CD4-positive, alpha-beta T cell treated with Interferon gamma for 1 hour (primary cell): ENCODE data around the gene CEP20.
"Not testable (repeated sequence)": the region's sequence is repeated elsewhere in the genome, so short reads cannot be mapped to it uniquely, and the experiment has no call there.

Source experiments
- DNase-seq: peaks from one replicate; pipeline ENCODE4 v3.0.0-alpha.2; 2020

The CEP20 gene

DNA sequence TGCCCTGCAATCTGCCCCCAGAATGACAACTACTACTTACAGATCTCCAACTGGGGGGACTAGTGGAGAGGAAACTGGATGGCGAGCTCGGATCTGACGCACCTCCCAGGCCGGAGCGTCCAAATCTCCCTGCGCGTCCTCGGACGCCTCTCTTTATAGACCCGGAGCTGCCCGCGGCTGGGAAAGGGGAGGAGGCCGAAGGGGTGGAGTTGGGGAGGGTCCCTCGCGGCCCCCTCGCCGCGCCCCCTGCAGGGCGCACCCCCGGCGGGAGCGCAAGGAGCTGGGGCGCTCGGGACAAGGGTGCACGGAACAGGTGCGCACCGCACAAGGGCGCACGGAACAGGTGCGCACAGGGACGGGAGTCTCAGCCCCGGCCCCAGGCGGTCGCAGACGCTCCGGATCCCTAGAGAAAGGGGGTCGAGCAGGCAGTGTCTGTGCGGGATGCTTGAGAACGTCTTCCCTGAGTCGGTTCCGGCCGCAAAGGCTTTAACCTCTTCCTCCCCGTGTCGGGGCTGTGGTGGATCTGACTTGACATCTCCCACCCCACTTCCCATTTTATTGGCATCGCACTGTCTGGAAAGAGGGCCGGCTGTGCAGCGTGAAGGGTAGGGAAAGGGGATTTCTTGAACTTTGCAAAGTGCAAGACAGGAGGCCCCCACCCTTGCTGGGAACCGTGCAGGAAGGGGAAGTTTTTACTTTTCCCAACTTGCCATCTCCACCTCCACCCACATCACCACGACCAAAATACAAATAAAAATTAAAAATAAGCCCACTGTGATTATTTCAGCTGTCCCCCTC, 31.3 kb downstream of the CEP20 start, which contains the start of gene MYH11:
TSS of gene MYH11 (minus strand) at position 128 of the 798 bp plus-strand sequence. CDS start 18,776 bp downstream, outside the sequence.
- no peak for DNase-seq

DNA sequence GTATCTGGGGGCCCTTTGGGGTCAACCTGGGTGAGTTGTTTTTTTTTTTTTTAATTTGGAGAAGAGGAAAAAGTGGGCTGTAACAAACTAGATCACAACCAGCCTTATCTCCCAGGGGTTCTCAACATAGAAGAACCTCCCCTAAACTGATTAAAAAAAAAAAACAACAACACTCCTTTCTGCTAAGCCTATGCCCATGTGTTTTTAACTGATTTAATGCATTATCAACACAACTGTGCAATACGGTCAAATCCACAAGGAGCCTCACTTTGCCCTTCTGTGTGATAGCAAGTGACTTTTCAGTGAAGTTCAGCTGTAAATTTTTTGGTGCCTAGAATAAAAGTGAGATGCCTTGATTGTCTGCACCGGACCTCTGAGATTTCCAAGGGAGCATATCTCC, 32.2 kb downstream of the CEP20 start:
- no peak for DNase-seq

DNA sequence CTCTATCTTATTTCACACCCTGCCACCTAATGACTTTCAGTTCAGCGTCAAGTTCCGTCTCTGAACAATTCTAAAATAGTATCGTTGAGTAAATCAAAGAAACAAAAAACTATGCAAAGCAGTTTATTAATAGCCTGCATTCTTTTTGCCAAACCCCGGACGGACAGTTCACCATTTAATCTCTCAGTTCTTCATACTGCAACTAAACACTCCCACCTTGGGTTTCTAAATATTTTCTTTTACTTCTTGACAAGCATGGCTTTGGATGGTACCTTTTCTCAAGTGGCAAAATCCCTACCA, 32.7 kb downstream of the CEP20 start:
- no peak for DNase-seq

DNA sequence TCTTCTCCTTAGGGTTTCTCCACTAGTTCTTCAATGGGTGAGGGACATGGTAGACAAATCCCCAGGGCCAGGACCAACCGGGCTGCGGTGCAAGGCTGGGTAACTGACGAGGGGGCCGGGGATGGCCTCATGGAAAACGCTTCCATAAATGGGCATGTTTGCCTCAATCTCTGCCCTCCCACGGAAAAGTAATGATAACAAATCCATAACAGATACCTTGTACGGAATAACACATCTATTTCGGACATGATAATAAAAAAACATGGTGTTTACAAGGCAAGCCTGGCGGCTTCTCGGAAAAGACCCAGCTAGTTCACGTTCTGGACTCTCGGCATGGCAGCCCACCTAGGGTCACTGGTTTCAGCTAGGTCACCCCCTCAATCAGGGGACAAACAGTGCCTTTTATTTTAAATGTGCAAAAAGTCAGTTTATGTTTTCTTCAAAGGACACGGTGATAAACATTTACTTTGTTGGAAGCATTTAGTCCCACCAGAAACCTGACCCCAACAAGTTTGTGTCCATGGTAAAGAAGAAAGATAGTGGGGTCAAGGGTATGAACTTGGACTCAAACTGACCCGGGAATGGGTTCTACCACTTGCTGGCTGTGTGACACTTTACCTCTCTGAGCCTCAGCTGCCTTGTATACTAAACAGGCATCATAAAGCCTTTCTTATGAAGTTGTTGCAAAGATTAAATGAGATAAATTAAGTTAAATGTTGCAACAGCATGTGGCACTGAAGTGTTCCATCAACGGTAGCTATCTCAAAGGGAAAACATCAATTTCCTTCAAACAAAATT, 33.3 kb downstream of the CEP20 start:
- no peak for DNase-seq

DNA sequence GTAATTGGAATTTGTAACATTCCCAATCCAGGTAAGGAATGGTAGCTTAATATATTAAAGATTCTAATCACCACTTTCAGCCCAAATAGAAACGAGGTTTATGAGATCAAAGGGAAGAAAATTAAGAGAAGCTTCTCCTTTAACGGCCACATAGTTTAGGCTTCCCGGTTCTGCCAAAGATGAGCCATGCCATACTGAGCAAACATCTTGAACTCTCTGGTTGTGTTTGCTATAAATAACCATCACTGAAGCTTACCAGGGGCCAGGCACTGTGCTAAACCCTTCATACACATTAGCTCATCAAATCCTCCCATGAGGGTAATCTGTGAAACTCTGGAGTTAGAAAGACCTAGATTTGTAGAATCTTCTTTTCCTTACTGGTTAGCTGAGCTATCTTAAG, 34.3 kb downstream of the CEP20 start:
- DNase-seq = no peak

DNA sequence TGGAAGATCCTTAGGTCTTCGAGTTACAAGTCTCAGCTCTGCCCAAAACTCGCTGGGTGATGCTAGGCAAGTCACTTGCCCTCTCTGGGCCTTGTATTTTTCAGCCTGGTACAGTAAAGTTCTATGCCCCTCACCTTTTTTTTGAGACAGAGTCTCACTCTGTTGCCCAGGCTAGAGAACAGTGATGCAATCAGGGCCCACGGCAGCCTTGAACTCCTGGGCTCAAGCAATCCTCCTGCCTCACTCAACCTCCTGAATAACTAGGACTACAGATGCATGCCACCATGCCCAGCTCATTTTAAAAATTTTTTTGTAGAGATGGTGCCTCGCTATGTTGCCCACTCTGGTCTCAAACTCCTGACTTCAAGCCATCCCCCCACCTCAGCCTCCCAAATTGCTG, 35.4 kb downstream of the CEP20 start:
- DNase-seq = no peak

DNA sequence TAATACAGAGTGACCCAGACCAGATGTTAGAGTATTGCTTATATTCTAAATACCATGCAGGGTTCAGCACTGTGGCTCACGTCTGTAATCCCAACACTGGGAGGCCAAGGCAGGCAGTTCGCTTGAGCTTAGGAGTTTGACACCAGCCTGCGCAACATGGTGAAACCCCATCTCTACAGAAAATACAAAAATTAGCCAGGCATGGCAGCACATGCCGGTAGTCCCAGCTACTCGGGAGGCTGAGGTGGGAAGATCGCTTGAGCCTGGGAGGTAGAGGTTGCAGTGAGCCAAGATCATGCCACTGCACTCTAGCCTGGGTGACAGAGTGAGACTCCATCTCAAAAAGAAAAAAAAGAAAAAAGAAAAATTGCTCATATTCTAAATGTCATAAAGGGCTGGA, 37.8 kb downstream of the CEP20 start:
- not testable (repeated sequence) for DNase-seq

DNA sequence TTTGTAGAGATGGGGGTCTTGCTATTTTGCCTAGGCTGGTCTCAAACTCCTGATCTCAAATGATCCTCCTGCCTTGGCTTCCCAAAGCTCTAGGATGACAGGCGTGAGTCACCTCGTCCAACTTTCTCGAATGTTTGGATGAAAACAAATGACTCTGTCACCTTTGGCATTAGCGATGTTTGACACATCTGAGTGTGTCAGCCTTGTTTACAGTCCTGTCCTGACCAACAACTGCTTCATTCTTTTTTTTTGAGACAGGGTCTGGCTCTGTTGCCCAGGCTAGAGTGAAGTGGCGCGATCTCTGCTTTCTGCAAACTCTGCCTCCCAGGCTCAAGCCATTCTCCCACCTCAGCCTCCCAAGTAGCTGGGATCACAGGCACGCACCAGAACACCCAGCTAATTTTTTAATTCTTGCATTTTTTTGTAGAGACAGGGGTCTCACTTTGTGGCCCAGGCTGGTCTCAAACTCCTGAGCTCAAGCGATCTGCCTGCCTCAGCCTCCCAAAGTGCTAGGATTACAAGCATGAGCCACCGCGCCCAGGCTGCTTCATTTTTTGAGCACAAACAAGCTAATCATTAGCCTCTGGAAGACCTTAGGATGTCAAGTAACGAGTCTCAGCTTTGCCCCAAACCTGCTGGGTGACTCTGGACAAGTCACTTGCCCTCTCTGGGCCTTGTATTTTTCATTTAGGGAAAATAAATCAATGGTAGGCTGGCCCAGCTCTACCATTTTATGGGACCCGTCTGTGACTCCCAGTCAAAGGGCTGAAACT, 39.0 kb downstream of the CEP20 start:
- no peak for DNase-seq

DNA sequence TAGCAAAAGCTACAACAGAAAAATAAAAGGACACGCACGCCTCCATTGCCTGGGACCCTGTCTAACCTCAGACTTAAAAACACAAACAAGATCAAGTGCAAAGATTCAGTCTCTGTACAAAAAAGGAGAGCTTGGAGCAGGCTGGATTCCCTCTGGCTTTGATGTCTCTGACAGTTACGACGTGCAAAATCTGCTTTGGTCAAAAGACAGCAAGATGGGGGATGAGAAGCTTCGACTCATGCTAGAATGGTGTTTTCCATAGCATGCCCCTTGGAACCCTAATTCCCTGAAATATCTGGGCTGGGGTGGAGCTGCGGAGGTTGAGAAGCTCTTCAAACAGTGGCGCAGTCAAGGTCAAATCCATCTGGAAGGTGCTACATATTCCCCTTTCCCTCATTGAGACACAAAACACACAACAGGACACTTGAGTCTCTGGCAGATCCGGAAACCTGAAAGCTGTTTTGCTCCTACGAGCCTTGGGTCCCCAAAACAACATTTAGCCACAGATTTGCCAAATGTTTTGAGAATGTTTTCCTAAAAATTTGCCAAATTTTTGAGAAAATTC, 40.7 kb downstream of the CEP20 start:
- no peak for DNase-seq

DNA sequence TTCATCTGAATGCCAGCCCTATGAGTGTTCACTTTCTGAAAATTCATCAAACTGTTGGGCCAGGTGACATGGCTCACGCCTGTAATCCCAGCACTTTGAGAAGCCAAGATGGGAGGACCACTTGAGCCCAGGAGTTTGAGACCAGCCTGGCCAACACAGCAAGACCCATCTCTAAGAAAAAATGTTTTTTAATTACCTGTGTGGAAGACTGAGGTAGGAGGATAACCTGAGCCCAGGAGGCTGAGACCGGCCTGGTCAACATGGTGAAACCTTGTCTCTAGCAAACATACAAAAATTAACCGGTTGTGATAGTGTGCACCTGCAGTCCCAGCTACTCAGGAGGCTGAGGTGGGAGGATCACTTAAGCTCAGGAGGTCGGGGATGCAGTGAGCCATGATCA, 41.9 kb downstream of the CEP20 start:
- DNase-seq = no peak

DNA sequence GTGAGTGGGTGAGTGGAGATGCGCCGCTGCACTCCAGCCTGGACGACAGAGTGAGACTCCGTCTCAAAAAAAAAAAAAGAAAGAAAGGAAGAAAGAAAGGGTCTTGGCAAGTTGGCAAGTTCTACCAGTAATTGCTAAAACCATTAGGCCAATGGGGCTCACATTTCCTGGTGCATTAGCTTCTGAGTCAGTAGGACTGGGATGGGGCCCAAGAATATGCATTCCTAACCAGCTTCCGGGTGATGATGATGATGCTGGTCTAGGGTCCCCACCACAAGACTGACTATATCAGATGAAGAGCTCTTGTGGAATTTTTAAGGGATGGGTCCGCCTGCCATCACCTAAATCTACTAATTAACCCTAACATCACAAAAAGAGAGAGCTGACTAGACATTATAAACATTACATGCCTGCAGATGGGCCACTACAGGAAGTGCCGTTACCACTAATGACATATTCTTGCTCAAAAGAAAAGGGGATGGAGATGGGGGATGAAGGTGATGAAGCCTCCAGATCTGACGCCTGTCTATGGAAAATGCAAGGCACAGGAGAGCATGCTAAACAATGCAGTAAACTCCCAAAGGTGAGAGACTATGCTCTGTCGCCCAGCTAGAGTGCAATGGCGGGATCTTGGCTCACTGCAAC, 44.6 kb downstream of the CEP20 start:
- DNase-seq = no peak

DNA sequence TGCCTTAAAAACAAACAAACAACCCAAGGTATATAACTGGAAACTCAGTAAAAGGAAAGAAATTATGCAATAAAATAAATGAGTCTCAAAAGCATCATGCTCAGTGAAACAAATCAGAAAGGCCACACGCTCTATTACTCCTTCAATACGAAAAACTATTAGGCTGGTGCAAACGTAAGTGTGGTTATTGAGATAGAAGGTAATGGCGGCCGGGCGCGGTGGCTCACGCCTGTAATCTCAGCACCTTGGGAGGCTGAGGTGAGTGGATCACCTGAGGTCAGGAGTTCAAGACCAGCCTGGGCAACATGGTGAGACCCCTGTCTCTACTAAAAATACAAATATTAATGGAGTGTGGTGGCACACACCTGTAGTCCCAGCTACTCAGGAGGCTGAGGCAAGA, 49.2 kb downstream of the CEP20 start:
- not testable (repeated sequence) for DNase-seq

DNA sequence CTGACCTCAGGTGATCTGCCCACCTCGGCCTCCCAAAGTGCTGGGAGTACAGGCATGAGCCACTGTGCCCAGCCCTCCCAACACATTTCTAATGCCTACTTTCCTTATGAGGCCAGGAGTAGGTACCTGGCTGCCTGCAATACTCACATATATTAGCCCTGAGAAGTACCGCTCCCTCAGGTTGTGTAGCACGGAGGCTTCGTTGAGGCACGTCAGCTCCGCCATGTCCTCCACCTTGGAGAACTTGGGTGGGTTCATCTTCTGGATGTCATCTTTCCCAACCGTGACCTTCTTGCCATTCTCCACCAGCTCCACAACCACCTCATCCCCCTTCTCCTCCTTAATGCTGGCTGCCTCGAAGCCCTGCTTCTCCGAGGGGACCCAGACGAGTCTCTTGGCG, 50.6 kb downstream of the CEP20 start:
- no peak for DNase-seq

DNA sequence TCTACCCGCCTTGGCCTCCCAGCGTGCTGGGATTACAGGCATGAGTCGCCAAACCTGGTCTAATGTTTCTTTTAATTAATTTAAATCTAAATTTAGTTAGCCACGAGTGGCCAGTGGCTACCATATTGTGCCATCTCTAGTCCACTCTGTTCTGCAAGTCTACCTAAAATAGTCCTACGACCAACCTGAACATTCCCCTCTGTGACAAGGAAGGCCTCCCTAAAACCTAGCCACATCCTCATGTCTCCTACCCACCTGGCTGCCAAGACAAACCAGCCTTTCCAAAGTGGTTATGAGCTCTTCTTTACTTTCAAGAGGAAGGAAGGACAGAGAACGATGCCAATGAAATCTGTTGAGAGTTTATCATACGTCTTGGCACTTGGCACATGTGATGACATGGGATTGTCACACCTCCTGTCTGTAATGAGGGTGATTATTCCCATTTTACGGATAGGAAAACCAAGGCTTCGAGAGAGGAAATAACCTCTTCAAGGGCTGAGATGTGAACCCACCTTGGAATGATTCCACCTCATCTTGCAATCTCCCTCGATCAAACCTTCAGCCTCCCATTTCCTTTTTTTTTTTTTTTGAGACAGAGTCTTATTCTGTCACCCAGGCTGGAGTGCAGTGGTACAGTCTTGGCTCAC, 51.3 kb downstream of the CEP20 start:
- no peak for DNase-seq

DNA sequence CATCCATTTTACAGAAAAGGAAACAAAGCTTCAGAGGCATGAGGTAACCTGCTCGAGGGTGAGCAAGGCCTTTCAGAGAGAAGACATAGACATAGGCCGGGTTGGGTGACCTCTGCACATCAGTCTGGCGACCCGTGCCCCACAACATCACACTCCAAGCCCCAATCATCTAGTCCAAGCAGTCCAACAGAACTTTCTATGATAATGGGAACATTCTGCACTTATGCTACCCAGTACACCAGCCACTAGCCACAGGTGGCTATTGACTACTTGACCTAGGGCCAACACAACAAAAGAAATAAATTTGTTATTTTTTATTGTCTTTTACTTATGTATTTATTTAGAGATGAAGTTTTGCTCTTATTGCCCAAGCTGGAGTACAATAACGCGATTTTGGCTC, 52.3 kb downstream of the CEP20 start:
- DNase-seq = no peak

DNA sequence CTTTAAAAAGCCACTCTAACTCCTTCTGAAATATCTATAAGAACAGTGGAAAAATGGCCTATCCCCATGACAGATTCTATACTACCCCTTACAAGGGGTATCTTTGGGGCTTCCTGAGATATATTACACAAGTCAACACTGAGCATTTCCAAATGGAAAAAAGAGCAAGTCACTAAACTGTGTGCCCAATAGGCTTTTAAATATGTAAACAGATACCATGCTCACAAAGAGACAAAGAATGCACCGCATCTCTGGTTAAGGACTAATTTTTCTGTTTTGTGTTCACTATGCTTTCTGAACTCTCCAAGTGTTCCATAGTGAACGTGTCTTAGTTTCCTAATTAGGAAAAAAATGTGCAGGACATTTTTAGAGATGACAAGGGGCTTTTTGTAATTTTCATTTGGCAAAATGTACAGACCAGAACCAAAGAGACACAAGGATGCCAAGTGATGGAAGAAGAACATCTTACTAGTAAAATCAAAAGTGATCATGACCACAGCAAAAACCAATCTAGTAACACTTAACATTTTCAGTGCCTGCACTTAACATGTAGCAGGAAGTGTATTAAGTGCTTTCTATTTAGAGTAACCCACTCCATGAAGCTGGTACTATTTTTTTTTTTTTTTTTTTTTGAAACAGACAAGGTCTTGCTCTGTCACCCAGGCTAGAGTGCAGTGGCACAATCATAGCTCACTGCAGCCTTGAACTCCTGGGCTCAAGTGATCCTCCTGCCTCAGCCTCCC, 53.1 kb downstream of the CEP20 start:
- no peak for DNase-seq

DNA sequence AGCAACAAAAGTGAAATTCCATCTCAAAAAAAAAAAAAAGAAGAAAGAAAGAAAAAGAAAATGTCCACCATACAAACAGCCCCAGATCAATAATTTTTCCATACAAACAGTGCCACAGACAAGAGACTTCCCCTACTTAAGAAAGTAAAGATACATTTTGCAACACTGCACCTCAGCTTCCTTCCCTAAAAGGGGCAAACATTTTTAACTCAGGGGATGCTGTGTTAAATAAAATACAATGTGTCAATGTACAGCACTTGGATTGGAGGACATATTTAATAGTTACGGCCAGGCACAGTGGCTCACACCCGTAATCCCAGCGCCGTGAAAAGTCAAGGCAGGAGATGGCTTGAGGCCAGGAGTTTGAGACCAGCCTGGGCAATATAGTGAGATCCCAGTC, 53.9 kb downstream of the CEP20 start:
- no peak for DNase-seq

DNA sequence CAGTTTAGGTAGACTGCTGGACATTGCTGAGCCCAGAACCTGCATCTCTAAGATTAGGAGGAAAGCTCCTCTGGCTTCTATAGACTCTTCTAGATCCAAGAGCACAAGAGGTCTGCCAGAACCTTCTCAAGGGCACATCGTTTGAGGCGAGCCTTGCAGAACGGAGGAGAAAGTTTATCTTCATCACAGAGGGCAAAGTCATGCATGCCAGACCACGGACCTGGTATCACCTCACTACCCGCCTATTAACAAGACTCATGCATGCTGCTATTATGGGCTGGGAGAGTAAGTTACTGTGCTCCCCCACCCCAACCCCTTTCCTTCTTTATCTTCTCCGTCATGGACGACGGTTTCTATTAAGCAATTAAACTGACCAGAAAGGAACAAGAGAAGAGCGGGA, 54.9 kb downstream of the CEP20 start:
- no peak for DNase-seq

DNA sequence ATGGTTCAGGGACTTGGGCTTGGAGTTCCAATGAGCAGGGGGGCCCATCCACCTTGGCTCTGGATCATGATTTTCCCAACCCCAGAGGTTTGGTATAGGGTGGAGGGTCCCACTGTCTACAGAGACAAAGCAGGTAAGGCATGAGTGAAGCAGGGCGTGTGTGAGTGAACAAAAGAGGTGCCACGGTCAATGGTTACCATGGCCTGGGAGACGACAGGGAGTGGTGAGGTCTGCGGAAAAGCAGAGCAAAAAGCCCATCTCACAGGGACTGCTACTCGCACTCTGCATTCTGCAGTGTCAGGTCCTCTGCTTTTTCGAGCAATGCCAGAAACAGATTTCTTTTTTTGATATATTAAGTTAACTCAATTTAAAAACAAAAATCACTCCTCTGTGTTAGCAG, 56.2 kb downstream of the CEP20 start:
- no peak for DNase-seq

DNA sequence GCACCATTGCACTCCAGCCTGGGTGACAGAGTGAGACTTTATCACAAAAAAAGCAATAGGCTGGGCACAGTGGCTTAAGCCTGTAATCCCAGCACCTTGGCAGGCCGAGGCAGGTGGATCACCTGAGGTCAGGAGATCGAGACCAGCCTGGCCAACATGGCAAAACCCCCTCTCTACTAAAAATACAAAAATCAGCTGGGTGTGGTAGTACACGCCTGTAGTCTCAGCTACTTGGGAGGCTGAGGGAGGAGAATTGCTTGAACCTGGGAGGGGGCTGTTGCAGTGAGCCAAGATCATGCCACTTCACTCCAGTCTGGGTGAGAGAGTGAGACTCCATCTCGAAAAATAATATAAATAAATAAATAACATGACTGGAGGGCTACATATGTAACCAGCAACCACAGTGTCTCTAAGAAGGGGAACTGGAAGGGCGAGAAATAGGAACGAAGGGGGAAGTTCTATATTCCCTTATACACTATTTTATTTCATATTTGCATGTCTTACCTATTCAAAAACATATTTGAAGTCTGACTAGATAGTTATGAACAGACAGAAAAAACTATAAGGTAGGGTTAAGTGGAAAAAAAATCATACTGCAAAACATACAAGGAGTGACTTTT, 57.5 kb downstream of the CEP20 start:
- no peak for DNase-seq

DNA sequence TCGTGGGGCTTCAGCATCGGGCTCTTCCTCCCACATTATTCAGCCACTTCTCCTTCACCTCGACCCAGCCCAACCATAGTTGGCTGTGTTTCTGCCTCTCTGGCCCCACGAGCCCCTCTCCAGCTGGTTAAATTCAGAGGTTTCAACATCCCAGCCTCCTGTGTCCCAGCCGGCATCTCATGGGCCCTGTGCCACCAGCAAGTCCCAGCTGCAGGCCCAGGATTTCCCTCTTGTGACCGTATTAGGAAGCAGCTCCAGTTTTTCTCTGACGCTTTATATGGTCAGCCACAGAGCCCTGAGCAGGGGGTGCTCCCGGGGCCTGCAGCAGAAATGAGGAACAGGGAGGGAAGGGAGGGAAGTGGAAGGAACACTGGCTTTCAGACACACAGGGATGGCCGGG, 58.9 kb downstream of the CEP20 start:
- no peak for DNase-seq
